Thoracic aorta (tissue), 2 donors: Measurements from ENCODE around the gene RASAL2. TPM values are rescaled to one million over a fixed set of nuclear protein-coding genes. Genes with fewer than 3 reads are reported as not detected.
A peak's percentile ranks its signal among the peaks of the same experiment; 100 is the strongest.

ENCODE experiments used
- ATAC-seq: fragments of 150-250 bp; one replicate; pipeline ENCODE4 v1.8.0; 2017; ENCODE audit warnings: low read depth; ENCODE audit not compliant: insufficient number of reproducible peaks, low FRiP score
- DNase-seq: peaks from one replicate; pipeline ENCODE4 v3.0.0-alpha.2; 2020; ENCODE audit warnings: low spot score
- H3K27ac ChIP-seq, 2 donors: fragments of 200-600 bp; sonication (generic); 1 replicate in 1 of 2; 2 replicates in 1 of 2; pipeline ENCODE4 v1.5.1; 2016; ENCODE audit warnings: mild to moderate bottlenecking in 2 of 2, moderate library complexity in 2 of 2
- H3K27me3 ChIP-seq: fragments of 200-600 bp; sonication (generic); replicated peaks from 2 replicates; pipeline ENCODE4 v1.6.0; 2016; ENCODE audit warnings: mild to moderate bottlenecking; ENCODE audit not compliant: insufficient read depth
- H3K36me3 ChIP-seq: fragments of 200-600 bp; sonication (generic); one replicate; pipeline ENCODE4 v1.5.1; 2016
- H3K4me1 ChIP-seq, 2 donors: fragments of 200-600 bp; sonication (generic); 1 replicate in 1 of 2; 2 replicates in 1 of 2; pipeline versions ENCODE4 v1.5.1 to v1.6.0; 2016; ENCODE audit warnings: low read depth in 2 of 2, mild to moderate bottlenecking in 1 of 2; ENCODE audit not compliant: control insufficient read depth in 1 of 2
- H3K4me3 ChIP-seq: fragments of 200-600 bp; sonication (generic); 2 replicates; pipeline ENCODE4 v1.5.1; 2016; ENCODE audit warnings: mild to moderate bottlenecking
- H3K9me3 ChIP-seq: fragments of 200-600 bp; sonication (generic); 2 replicates; pipeline ENCODE4 v1.5.1; 2016
- CTCF ChIP-seq: fragments of 200-600 bp; sonication (generic); IDR thresholded peaks from one replicate; pipeline ENCODE4 v1.5.1; 2019; ENCODE audit warnings: antibody characterized with exemption
- total RNA-seq, 2 donors: library from RNA; depleted of rRNA; stranded (reverse); fragments of >200 nt; gene quantifications; one replicate each; pipeline versions ENCODE4 v1.1.0 to v1.2.3, GENCODE V29; 2016

Gene RASAL2
- total RNA-seq, 2 donors from 2014 or later: 38.0 to 45.1 TPM

GRCh38 chr1:178057141-178057765 lies 36.7 kb upstream of the RASAL2 start:
- no peak for TF ChIP-seq CTCF

DNA sequence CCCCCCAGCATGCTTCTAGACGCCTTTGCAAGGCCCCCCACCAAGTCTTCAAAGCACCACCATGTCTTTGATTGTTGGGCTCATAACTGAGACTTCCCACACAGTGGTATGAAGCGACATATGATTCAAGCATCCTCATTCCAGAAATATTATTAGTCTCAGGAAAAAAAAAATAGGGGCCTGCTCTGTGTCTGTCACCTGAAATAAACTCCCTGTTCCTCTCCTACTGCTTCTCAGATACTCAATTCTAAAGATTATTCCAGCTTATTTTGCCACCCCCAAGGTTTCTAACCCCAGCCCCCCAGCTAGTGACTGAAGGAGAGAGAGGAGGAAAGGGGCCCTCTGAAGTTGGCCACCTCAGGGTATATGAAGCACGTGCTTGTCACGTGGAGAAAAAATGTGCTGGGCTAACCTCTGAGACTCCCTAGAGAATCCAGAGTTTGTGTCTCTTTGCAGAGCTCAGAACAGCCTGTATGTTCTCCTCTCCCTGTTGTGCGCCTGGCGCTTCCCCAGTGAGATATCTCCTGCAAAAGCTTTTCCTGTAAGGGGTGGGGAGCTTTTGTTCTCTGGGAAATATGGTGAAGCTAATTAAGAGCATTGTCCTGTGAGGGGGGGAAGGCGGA lies 35.9 kb upstream of the RASAL2 start:
- peaks cover 18 to 53% of the 10 kb centered on the region in 2 donors for H3K4me1 ChIP-seq
- no peak overlapping the region for H3K4me3 ChIP-seq

More at GRCh38 chr1:178057141-178057765, 36.7 kb upstream of the RASAL2 start:
- ATAC-seq: no peak
- H3K36me3 ChIP-seq: no peaks in the 10 kb centered on the region
- H3K27ac ChIP-seq: peak overlapping the region in 1 of 2 donors; percentile 38
- H3K27me3 ChIP-seq: no peaks in the 10 kb centered on the region
- DNase-seq: no peak
- no peak overlapping the region for H3K4me3 ChIP-seq
- H3K9me3 ChIP-seq: no peaks in the 10 kb centered on the region
- peaks cover 18 to 53% of the 10 kb centered on the region in 2 donors for H3K4me1 ChIP-seq

GRCh38 chr1:178060789-178061556 lies 32.9 kb upstream of the RASAL2 start:
- no peaks in the 10 kb centered on the region for H3K9me3 ChIP-seq
- DNase-seq (no peak), ATAC-seq (no peak)
- H3K36me3 ChIP-seq: no peaks in the 10 kb centered on the region
- peak overlapping the region; percentile 27 for H3K4me3 ChIP-seq
- peaks cover 11 to 48% of the 10 kb centered on the region in 2 donors for H3K4me1 ChIP-seq
- no peak for TF ChIP-seq CTCF
- peak overlapping the region; percentile 48 to 57 for H3K27ac ChIP-seq
- H3K27me3 ChIP-seq: no peaks in the 10 kb centered on the region

More for the DNA sequence above, 35.9 kb upstream of the RASAL2 start:
- Histone ChIP-seq H3K36me3 (no peaks in the 10 kb centered on the region), H3K27ac (peak overlapping the region; percentile 33 to 38), H3K27me3 (no peaks in the 10 kb centered on the region), H3K9me3 (no peaks in the 10 kb centered on the region)
- no peak for ATAC-seq
- TF ChIP-seq CTCF: no peak
- no peak for DNase-seq

GRCh38 chr1:178061620-178062019 lies 32.3 kb upstream of the RASAL2 start:
- TF ChIP-seq CTCF: no peak
- no peaks in the 10 kb centered on the region for H3K9me3 ChIP-seq
- DNase-seq: no peak
- H3K27me3 ChIP-seq: no peaks in the 10 kb centered on the region
- H3K27ac ChIP-seq: peak overlapping the region in 1 of 2 donors; percentile 48
- H3K4me1 ChIP-seq: peaks cover 9 to 42% of the 10 kb centered on the region in 2 donors
- H3K36me3 ChIP-seq: no peaks in the 10 kb centered on the region
- no peak overlapping the region for H3K4me3 ChIP-seq
- no peak for ATAC-seq

DNA sequence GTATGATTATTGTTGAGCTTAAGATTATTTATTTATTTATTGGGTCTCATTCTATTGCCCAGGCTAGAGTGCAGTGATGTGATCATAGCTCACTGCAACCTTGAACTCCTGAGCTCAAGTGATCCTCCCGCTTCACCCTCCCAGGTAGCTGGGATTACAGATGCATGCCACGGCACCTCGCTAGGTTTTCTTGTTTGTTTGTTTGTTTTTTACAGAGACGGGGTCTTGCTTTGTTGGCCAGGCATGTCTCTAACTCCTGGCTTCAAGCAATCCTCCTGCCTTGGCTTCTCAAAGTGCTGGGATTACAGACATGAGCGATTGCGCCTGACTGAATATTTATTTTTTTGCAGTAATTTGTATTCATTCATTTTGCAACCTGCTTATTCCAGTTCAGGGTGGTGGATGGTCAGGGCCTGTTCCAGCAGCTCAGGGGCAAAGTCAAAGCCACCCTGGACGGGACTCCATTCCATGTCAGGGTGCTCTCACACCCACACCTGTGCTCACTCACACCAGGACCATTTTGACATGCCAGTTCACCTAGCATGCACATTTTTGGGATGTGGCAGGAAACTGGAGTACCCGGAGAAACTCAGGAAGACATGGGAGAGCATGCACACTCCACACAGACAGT lies 29.6 kb upstream of the RASAL2 start:
- Histone ChIP-seq H3K27ac (no peak overlapping the region), H3K4me1 (peaks cover 0 to 23% of the 10 kb centered on the region in 2 donors), H3K4me3 (no peak overlapping the region), H3K36me3 (no peaks in the 10 kb centered on the region), H3K27me3 (no peaks in the 10 kb centered on the region), H3K9me3 (no peaks in the 10 kb centered on the region)
- TF ChIP-seq CTCF: no peak
- ATAC-seq (no peak), DNase-seq (no peak)
